HepG2 (cell line): Measurements from ENCODE around the gene PITHD1. TPM values are rescaled to one million over a fixed set of nuclear protein-coding genes. Genes with fewer than 3 reads are reported as not detected.

ENCODE experiments used
- CENPT ChIP-seq: sonication (generic); formaldehyde crosslinking; IDR thresholded peaks from 2 replicates; pipeline ENCODE4 v1.8.0; 2022; ENCODE audit warnings: low read depth, mild to moderate bottlenecking, moderate library complexity, missing genetic modification reagents
- GZF1 ChIP-seq: sonication (generic); formaldehyde crosslinking; IDR thresholded peaks from 2 replicates; pipeline ENCODE4 v1.5.1; 2020; ENCODE audit warnings: mild to moderate bottlenecking, missing genetic modification reagents
- HDAC1 ChIP-seq: sonication (generic); formaldehyde crosslinking; IDR thresholded peaks from 2 replicates; pipeline ENCODE4 v1.5.1; 2020; ENCODE audit warnings: mild to moderate bottlenecking, missing genetic modification reagents
- KAT2B ChIP-seq: fragments of 150-350 bp; IDR thresholded peaks from 2 replicates; pipeline ENCODE4 v1.6.1; 2014; ENCODE audit warnings: low read depth, low read length, borderline replicate concordance
- MAZ ChIP-seq, 2 experiments: sonication (generic) in 1 of 2; formaldehyde crosslinking in 1 of 2; IDR thresholded peaks; 2 replicates each; pipeline versions ENCODE4 v1.5.0 to v1.6.1; 2012 to 2020; ENCODE audit warnings: low read depth in 2 of 2, mild to moderate bottlenecking in 2 of 2, borderline replicate concordance in 1 of 2, improper control_type of control experiment in 1 of 2, low read length in 1 of 2, missing genetic modification reagents in 1 of 2, moderate library complexity in 1 of 2
- PATZ1 ChIP-seq: sonication (generic); formaldehyde crosslinking; IDR thresholded peaks from 2 replicates; pipeline ENCODE4 v1.4.0; 2020; ENCODE audit warnings: missing genetic modification reagents
- RXRB ChIP-seq: IDR thresholded peaks from 2 replicates; pipeline ENCODE4 v1.6.1; 2016; ENCODE audit warnings: borderline replicate concordance, missing genetic modification reagents, missing compliant biosample characterization
- XRCC5 ChIP-seq: fragments of 200-400 bp; formaldehyde crosslinking; optimal IDR thresholded peaks from 2 replicates; pipeline ENCODE3; 2017; ENCODE audit warnings: mild to moderate bottlenecking, low read length
- YY1 ChIP-seq: IDR thresholded peaks from 2 replicates; pipeline ENCODE4 v1.6.1; 2011; ENCODE audit warnings: low read length, low read depth, moderate library complexity, mild to moderate bottlenecking; ENCODE audit not compliant: insufficient read depth, insufficient replicate concordance
- ZFP41 ChIP-seq: sonication (generic); formaldehyde crosslinking; IDR thresholded peaks from 2 replicates; pipeline ENCODE4 v1.4.0; 2020; ENCODE audit warnings: mild to moderate bottlenecking, missing genetic modification reagents, borderline replicate concordance
- ZNF605 ChIP-seq: sonication (generic); formaldehyde crosslinking; IDR thresholded peaks from 2 replicates; pipeline ENCODE4 v1.8.0; 2022; ENCODE audit warnings: mild to moderate bottlenecking, missing genetic modification reagents
- ZNF782 ChIP-seq: sonication (generic); formaldehyde crosslinking; IDR thresholded peaks from 2 replicates; pipeline ENCODE4 v1.4.0; 2020; ENCODE audit warnings: missing genetic modification reagents, mild to moderate bottlenecking, borderline replicate concordance
- polyA plus RNA-seq, 8 experiments: library from polyadenylated mRNA; depleted of rRNA in 3 of 8; stranded (reverse) in 7 of 8; unstranded in 1 of 8; fragments of >200 nt; fragmentation: Illumina TruSeq in 4 of 8; extraction: Trizol in 4 of 8; gene quantifications; 2 replicates each; pipeline versions ENCODE4 v1.2.1 to v1.2.3, GENCODE V29; 2011 to 2016; ENCODE audit warnings: low read depth in 4 of 8, missing spikeins in 1 of 8, mixed read lengths in 1 of 8; ENCODE audit not compliant: insufficient read depth in 1 of 8
- total RNA-seq, 5 experiments: library from RNA; depleted of rRNA; stranded (reverse); fragments of >200 nt; fragmentation: Illumina TruSeq; extraction: Trizol; gene quantifications; 2 replicates each; pipeline ENCODE4 v1.2.3, GENCODE V29; 2016; ENCODE audit warnings: low read depth in 1 of 5
- TF ChIP-seq, protein P1 (sequence below): sonication (generic); formaldehyde crosslinking; IDR thresholded peaks from 2 replicates; pipeline ENCODE4; 2020; ENCODE audit warnings: missing genetic modification reagents, mild to moderate bottlenecking, borderline replicate concordance
- TF ChIP-seq, protein P2 (sequence below): sonication (generic); formaldehyde crosslinking; IDR thresholded peaks from 2 replicates; pipeline ENCODE4 v1.5.1; 2020; ENCODE audit warnings: missing genetic modification reagents, mild to moderate bottlenecking, borderline replicate concordance
- TF ChIP-seq, protein P3 (sequence below): sonication (generic); formaldehyde crosslinking; IDR thresholded peaks from 2 replicates; pipeline ENCODE4 v1.5.1; 2020; ENCODE audit warnings: mild to moderate bottlenecking, missing genetic modification reagents, moderate library complexity

PITHD1 gene
- total and polyA plus RNA-seq, 2 of the 13 experiments (the other 11 are each of a cell fraction or from before 2014, with no cell fraction given): 28.0 to 37.3 TPM

DNA sequence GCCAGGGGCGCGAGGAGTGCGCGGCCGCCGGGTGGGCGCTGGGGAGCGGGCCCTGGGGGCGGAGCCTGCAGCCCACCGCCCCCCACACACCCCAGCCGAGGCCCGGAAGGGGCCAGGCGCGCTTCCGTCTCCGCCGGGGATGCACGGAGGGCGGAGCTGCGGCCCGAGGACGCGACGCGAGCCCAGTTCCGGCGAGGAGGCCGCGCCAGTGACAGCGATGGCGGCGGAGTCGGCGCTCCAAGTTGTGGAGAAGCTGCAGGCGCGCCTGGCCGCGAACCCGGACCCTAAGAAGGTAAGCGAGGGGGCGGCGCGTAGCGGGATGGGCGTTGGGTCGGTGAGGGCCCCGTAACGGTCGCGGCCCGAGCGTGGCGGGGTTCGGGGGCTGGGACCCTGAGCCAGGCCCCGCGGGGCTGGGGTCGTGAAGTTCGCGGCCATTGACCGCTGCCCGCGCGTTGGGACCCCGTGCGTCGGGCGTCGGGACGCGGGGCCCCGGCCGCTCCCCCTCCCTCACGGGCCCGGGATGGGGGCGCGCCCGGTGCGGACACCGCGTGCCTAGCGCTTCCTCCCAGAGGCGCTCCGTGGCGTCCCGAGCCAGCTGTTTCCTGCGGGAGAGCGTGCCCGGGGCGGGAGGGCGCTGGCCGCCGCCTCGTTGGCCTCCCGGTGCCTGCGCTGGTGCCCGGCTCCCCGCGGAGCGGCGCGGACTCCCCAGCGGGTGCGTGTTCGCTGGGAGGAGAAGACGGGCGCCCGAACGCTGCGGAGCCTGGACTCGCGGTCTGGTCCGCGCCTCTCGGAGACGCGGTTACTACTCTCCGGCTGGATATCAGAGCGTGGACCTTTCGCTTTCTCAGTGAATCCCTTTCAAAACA, 34.7 kb upstream of the PITHD1 start, which contains the start of gene ELOA (continued):
- TF ChIP-seq, protein P1, sequence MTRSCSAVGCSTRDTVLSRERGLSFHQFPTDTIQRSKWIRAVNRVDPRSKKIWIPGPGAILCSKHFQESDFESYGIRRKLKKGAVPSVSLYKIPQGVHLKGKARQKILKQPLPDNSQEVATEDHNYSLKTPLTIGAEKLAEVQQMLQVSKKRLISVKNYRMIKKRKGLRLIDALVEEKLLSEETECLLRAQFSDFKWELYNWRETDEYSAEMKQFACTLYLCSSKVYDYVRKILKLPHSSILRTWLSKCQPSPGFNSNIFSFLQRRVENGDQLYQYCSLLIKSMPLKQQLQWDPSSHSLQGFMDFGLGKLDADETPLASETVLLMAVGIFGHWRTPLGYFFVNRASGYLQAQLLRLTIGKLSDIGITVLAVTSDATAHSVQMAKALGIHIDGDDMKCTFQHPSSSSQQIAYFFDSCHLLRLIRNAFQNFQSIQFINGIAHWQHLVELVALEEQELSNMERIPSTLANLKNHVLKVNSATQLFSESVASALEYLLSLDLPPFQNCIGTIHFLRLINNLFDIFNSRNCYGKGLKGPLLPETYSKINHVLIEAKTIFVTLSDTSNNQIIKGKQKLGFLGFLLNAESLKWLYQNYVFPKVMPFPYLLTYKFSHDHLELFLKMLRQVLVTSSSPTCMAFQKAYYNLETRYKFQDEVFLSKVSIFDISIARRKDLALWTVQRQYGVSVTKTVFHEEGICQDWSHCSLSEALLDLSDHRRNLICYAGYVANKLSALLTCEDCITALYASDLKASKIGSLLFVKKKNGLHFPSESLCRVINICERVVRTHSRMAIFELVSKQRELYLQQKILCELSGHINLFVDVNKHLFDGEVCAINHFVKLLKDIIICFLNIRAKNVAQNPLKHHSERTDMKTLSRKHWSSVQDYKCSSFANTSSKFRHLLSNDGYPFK (CRISPR knock-in tag): peak; percentile 61; the same call in 1 of the 2 replicates
- TF ChIP-seq ZNF782 (CRISPR knock-in tag): peak; percentile 56; the same call in 1 of the 2 replicates
- 0 out of 2 replicates have a peak, but pooled peaks have one; percentile 35 for TF ChIP-seq MAZ (IDR thresholded peaks at IDR 0.05; ENCODE audit: borderline replicate concordance, low read depth, low read length)
- peak; percentile 57; the same call in 1 of the 2 replicates for TF ChIP-seq MAZ (CRISPR knock-in tag; IDR thresholded peaks at IDR 0.05; ENCODE audit: low read depth)
- peak; percentile 71 for TF ChIP-seq PATZ1 (CRISPR knock-in tag)
- TF ChIP-seq YY1: peak; percentile 91
- peak; percentile 91 for TF ChIP-seq HDAC1 (CRISPR knock-in tag)
- TF ChIP-seq XRCC5: peak; percentile 27
- peak; percentile 28; the same call in 1 of the 2 replicates for TF ChIP-seq CENPT (CRISPR knock-in tag)
- TF ChIP-seq, protein P2, sequence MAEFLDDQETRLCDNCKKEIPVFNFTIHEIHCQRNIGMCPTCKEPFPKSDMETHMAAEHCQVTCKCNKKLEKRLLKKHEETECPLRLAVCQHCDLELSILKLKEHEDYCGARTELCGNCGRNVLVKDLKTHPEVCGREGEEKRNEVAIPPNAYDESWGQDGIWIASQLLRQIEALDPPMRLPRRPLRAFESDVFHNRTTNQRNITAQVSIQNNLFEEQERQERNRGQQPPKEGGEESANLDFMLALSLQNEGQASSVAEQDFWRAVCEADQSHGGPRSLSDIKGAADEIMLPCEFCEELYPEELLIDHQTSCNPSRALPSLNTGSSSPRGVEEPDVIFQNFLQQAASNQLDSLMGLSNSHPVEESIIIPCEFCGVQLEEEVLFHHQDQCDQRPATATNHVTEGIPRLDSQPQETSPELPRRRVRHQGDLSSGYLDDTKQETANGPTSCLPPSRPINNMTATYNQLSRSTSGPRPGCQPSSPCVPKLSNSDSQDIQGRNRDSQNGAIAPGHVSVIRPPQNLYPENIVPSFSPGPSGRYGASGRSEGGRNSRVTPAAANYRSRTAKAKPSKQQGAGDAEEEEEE (CRISPR knock-in tag): no peak
- TF ChIP-seq ZNF605 (CRISPR knock-in tag): no peak
- TF ChIP-seq GZF1: peak; percentile 47; the same call in 1 of the 2 replicates
- no peak for TF ChIP-seq ZFP41 (CRISPR knock-in tag)
- TF ChIP-seq KAT2B: no peak
- 0 out of 2 replicates have a peak, but pooled peaks have one; percentile 13 for TF ChIP-seq RXRB
- TF ChIP-seq, protein P3, sequence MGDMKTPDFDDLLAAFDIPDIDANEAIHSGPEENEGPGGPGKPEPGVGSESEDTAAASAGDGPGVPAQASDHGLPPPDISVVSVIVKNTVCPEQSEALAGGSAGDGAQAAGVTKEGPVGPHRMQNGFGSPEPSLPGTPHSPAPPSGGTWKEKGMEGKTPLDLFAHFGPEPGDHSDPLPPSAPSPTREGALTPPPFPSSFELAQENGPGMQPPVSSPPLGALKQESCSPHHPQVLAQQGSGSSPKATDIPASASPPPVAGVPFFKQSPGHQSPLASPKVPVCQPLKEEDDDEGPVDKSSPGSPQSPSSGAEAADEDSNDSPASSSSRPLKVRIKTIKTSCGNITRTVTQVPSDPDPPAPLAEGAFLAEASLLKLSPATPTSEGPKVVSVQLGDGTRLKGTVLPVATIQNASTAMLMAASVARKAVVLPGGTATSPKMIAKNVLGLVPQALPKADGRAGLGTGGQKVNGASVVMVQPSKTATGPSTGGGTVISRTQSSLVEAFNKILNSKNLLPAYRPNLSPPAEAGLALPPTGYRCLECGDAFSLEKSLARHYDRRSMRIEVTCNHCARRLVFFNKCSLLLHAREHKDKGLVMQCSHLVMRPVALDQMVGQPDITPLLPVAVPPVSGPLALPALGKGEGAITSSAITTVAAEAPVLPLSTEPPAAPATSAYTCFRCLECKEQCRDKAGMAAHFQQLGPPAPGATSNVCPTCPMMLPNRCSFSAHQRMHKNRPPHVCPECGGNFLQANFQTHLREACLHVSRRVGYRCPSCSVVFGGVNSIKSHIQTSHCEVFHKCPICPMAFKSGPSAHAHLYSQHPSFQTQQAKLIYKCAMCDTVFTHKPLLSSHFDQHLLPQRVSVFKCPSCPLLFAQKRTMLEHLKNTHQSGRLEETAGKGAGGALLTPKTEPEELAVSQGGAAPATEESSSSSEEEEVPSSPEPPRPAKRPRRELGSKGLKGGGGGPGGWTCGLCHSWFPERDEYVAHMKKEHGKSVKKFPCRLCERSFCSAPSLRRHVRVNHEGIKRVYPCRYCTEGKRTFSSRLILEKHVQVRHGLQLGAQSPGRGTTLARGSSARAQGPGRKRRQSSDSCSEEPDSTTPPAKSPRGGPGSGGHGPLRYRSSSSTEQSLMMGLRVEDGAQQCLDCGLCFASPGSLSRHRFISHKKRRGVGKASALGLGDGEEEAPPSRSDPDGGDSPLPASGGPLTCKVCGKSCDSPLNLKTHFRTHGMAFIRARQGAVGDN: peak; percentile 88
